KMS-11 (cell line): Measurements from ENCODE around the gene DENND4A.

Source experiments
- H2AFZ ChIP-seq: fragments of 200-600 bp; sonication (generic); 2 replicates; pipeline ENCODE4 v1.6.1; 2016; ENCODE audit warnings: antibody characterized with exemption, mixed run types, low read depth
- H3K27ac ChIP-seq: fragments of 200-600 bp; sonication (generic); 2 replicates; pipeline ENCODE4 v1.6.1; 2016; ENCODE audit warnings: mild to moderate bottlenecking, mixed run types
- H3K27me3 ChIP-seq: fragments of 200-600 bp; sonication (generic); 2 replicates; pipeline ENCODE4 v1.6.1; 2017; ENCODE audit warnings: mild to moderate bottlenecking, low read depth, mixed run types, moderate library complexity; ENCODE audit not compliant: insufficient read depth
- H3K36me3 ChIP-seq: fragments of 200-600 bp; sonication (generic); 2 replicates; pipeline ENCODE4 v1.6.1; 2017; ENCODE audit warnings: mild to moderate bottlenecking, mixed run types; ENCODE audit not compliant: insufficient read depth
- H3K4me1 ChIP-seq: fragments of 200-600 bp; sonication (generic); 2 replicates; pipeline ENCODE4 v1.6.1; 2016; ENCODE audit warnings: mild to moderate bottlenecking, low read depth, mixed run types; ENCODE audit not compliant: poor library complexity, severe bottlenecking
- H3K4me2 ChIP-seq: fragments of 200-600 bp; sonication (generic); 2 replicates; pipeline ENCODE4 v1.7.0; 2016; ENCODE audit warnings: mild to moderate bottlenecking, mixed run types
- H3K4me3 ChIP-seq: fragments of 200-600 bp; sonication (generic); IDR thresholded peaks from 2 replicates; pipeline ENCODE4 v1.6.1; 2017; ENCODE audit warnings: low read depth, low read length, mixed read lengths; ENCODE audit not compliant: insufficient read depth
- H3K79me2 ChIP-seq: fragments of 200-600 bp; sonication (generic); 2 replicates; pipeline ENCODE4 v1.6.1; 2016; ENCODE audit warnings: low read depth, mixed run types; ENCODE audit not compliant: insufficient read depth
- H3K9ac ChIP-seq: fragments of 200-600 bp; sonication (generic); 2 replicates; pipeline ENCODE4 v1.6.1; 2016; ENCODE audit warnings: mild to moderate bottlenecking, mixed run types
- H4K20me1 ChIP-seq: fragments of 200-600 bp; sonication (generic); 2 replicates; pipeline ENCODE4 v1.6.1; 2016; ENCODE audit warnings: mild to moderate bottlenecking, mixed run types; ENCODE audit not compliant: insufficient read depth
- TF ChIP-seq, protein P1 (sequence below): fragments of 200-600 bp; sonication (generic); conservative IDR thresholded peaks from 2 replicates; pipeline ENCODE4 v1.6.1; 2017; ENCODE audit warnings: low read depth, mild to moderate bottlenecking, antibody characterized with exemption, low read length, moderate library complexity, mixed read lengths

DENND4A gene

DNA sequence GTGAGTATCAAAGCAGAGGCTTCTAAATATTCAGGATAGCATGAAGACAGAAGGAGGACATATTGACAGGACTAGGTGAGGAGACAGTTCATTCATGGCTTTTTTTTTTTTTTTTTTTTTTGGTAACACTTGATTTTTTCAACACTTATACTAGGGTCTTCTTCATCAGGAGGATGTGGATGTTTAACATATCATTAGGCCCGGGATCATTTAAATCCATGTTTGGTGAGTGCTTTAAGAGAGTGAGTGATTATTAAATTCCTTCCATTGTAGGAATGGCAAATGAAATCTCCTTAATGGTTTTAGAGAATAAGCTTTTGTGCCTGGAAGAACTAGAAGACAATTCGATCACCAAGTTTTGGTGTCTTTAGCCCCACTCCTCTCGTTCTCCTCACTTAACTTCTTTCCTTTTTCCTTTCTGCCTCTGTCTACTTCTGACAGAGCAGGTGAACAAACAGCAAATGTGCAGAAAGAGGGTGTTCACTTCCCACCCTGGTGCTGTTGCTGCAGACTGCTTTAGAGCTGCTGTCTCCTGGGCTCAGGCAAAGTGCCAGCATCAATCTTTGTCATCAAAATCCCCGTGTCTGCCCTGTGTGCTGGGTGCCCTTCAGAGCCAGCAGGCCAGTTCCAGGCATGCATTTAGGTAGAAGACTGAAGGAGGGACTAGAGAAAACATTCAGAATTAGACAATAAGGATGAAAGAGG, 41.6 kb upstream of the DENND4A start:
- Histone ChIP-seq H4K20me1 (no peaks in the 10 kb centered on the region), H3K4me1 (peaks cover 4% of the 10 kb centered on the region), H3K27ac (no peak overlapping the region), H3K4me2 (no peak overlapping the region; the same call in 1 of the 2 replicates), H3K9ac (no peak overlapping the region), H3K36me3 (no peaks in the 10 kb centered on the region), H3K4me3 (no peak overlapping the region), H3K27me3 (no peaks in the 10 kb centered on the region), H2AFZ (no peak overlapping the region), H3K79me2 (no peaks in the 10 kb centered on the region)
- TF ChIP-seq, protein P1, sequence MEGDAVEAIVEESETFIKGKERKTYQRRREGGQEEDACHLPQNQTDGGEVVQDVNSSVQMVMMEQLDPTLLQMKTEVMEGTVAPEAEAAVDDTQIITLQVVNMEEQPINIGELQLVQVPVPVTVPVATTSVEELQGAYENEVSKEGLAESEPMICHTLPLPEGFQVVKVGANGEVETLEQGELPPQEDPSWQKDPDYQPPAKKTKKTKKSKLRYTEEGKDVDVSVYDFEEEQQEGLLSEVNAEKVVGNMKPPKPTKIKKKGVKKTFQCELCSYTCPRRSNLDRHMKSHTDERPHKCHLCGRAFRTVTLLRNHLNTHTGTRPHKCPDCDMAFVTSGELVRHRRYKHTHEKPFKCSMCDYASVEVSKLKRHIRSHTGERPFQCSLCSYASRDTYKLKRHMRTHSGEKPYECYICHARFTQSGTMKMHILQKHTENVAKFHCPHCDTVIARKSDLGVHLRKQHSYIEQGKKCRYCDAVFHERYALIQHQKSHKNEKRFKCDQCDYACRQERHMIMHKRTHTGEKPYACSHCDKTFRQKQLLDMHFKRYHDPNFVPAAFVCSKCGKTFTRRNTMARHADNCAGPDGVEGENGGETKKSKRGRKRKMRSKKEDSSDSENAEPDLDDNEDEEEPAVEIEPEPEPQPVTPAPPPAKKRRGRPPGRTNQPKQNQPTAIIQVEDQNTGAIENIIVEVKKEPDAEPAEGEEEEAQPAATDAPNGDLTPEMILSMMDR, result no peak

- no peaks in the 10 kb centered on the region for H4K20me1 ChIP-seq
- no peaks in the 10 kb centered on the region for H3K27me3 ChIP-seq
- H3K4me1 ChIP-seq, result peaks cover 4% of the 10 kb centered on the region
- H3K4me3 ChIP-seq, result no peak overlapping the region
- no peak overlapping the region for H3K9ac ChIP-seq
- no peak overlapping the region for H3K27ac ChIP-seq
- no peaks in the 10 kb centered on the region for H3K79me2 ChIP-seq
- H2AFZ ChIP-seq, result no peak overlapping the region
- H3K4me2 ChIP-seq, result no peak overlapping the region
- H3K36me3 ChIP-seq, result no peaks in the 10 kb centered on the region
- TF ChIP-seq, protein P1, result no peak
These were observed 40.7 kb upstream of the DENND4A start for GRCh38 chr15:65832549-65833364.

- Histone ChIP-seq H3K9ac (no peak overlapping the region), H3K27ac (no peak overlapping the region), H3K4me1 (peaks cover 2% of the 10 kb centered on the region), H3K4me2 (no peak overlapping the region), H3K27me3 (no peaks in the 10 kb centered on the region), H3K79me2 (no peaks in the 10 kb centered on the region), H4K20me1 (no peaks in the 10 kb centered on the region), H3K36me3 (no peaks in the 10 kb centered on the region), H2AFZ (no peak overlapping the region), H3K4me3 (no peak overlapping the region)
- TF ChIP-seq, protein P1, result peak; percentile 68
These were observed 37.2 kb upstream of the DENND4A start for GRCh38 chr15:65829130-65829764.

DNA sequence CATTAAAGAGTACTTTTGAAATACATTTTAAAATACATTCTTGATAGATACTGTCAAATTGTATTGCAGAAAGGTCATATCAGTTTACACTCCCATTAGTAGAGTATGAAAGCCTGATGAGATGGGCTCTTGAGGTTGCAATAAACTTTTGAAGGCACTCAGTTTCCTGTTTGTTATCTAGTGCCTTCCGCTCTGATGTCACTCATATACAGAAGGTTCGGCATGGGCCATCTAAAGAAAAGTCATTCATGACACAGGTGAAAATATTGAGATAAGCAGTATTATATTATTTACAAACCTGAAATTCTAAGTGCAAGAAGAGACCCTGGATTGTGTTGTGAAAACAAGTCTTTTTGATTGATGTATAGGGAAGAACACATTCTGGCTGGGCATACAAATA, 36.5 kb upstream of the DENND4A start:
- Histone ChIP-seq H4K20me1 (no peaks in the 10 kb centered on the region), H3K27me3 (no peaks in the 10 kb centered on the region), H3K9ac (no peak overlapping the region), H3K4me3 (no peak overlapping the region), H3K4me1 (peaks cover 9% of the 10 kb centered on the region), H3K36me3 (no peaks in the 10 kb centered on the region), H3K27ac (no peak overlapping the region), H3K79me2 (no peaks in the 10 kb centered on the region), H3K4me2 (no peak overlapping the region), H2AFZ (no peak overlapping the region)
- TF ChIP-seq, protein P1, result no peak
